SK-N-SH treated with all-trans-retinoic acid at 6 μM for 48 hours (cell line): Measurements from ENCODE around the gene IL20RB.

Experiments used
- ATAC-seq: fragments of 200-7000 bp; cut with Tn5 transposase; 3 replicates; pipeline ENCODE4 v1.9.1; 2020; ENCODE audit warnings: mild to moderate bottlenecking, moderate library complexity
- ARNTL ChIP-seq: fragments of 450-650 bp; formaldehyde crosslinking; IDR thresholded peaks from 2 replicates; pipeline ENCODE4 v1.5.0; 2020; ENCODE audit warnings: low read depth, mild to moderate bottlenecking, moderate library complexity, borderline replicate concordance
- BACH2 ChIP-seq: fragments of 250-450 bp; sonication (Bioruptor Pico); IDR thresholded peaks from 2 replicates; pipeline ENCODE4 v1.9.0; 2021; ENCODE audit warnings: mild to moderate bottlenecking, borderline replicate concordance
- CREB5 ChIP-seq: fragments of 250-450 bp; sonication (Bioruptor Pico); IDR thresholded peaks from 2 replicates; pipeline ENCODE4 v1.5.1; 2020; ENCODE audit warnings: low read depth, mild to moderate bottlenecking, moderate library complexity
- CSDC2 ChIP-seq: fragments of 250-450 bp; sonication (Bioruptor Pico); IDR thresholded peaks from 2 replicates; pipeline ENCODE4 v1.5.0; 2020; ENCODE audit warnings: mild to moderate bottlenecking, moderate library complexity
- ESRRG ChIP-seq: fragments of 250-450 bp; sonication (Bioruptor Pico); IDR thresholded peaks from 2 replicates; pipeline ENCODE4 v1.6.1; 2021; ENCODE audit warnings: mild to moderate bottlenecking
- GLIS3 ChIP-seq: fragments of 250-450 bp; sonication (Bioruptor Pico); IDR thresholded peaks from 2 replicates; pipeline ENCODE4 v1.5.0; 2020; ENCODE audit warnings: mild to moderate bottlenecking, moderate library complexity
- ISL1 ChIP-seq: fragments of 250-450 bp; sonication (Bioruptor Pico); IDR thresholded peaks from 2 replicates; pipeline ENCODE4 v2.1.2; 2022; ENCODE audit warnings: mild to moderate bottlenecking, moderate library complexity
- OSR1 ChIP-seq: fragments of 250-450 bp; sonication (Bioruptor Pico); IDR thresholded peaks from 2 replicates; pipeline ENCODE4 v1.8.0; 2022; ENCODE audit warnings: moderate library complexity, mild to moderate bottlenecking, inconsistent platforms
- PATZ1 ChIP-seq: fragments of 250-450 bp; sonication (Bioruptor Pico); IDR thresholded peaks from 2 replicates; pipeline ENCODE4 v1.8.0; 2020; ENCODE audit warnings: mild to moderate bottlenecking, moderate library complexity, borderline replicate concordance
- POU6F1 ChIP-seq: fragments of 250-450 bp; sonication (Bioruptor Pico); IDR thresholded peaks from 2 replicates; pipeline ENCODE4 v1.8.0; 2021; ENCODE audit warnings: low read depth, mild to moderate bottlenecking, moderate library complexity, borderline replicate concordance
- PPARA ChIP-seq: fragments of 250-450 bp; sonication (Bioruptor Pico); IDR thresholded peaks from 2 replicates; pipeline ENCODE4 v1.5.0; 2020; ENCODE audit warnings: mild to moderate bottlenecking, borderline replicate concordance
- SNAI2 ChIP-seq: fragments of 250-450 bp; sonication (Bioruptor Pico); IDR thresholded peaks from 2 replicates; pipeline ENCODE4 v1.5.0; 2020; ENCODE audit warnings: mild to moderate bottlenecking, moderate library complexity
- TCF4 ChIP-seq: fragments of 250-450 bp; sonication (Bioruptor Pico); IDR thresholded peaks from 2 replicates; pipeline ENCODE4 v1.8.0; 2021; ENCODE audit warnings: mild to moderate bottlenecking, moderate library complexity, borderline replicate concordance
- TOX ChIP-seq: fragments of 250-450 bp; sonication (Bioruptor Pico); IDR thresholded peaks from 2 replicates; pipeline ENCODE4 v1.8.0; 2021; ENCODE audit warnings: mild to moderate bottlenecking, moderate library complexity, borderline replicate concordance
- ZC3H10 ChIP-seq: fragments of 250-450 bp; sonication (Bioruptor Pico); IDR thresholded peaks from 2 replicates; pipeline ENCODE4 v1.5.1; 2021; ENCODE audit warnings: mild to moderate bottlenecking, moderate library complexity
- ZFP30 ChIP-seq: fragments of 450-650 bp; formaldehyde crosslinking; IDR thresholded peaks from 2 replicates; pipeline ENCODE4 v1.5.0; 2022; ENCODE audit warnings: mild to moderate bottlenecking, moderate library complexity
- ZNF565 ChIP-seq: fragments of 450-650 bp; formaldehyde crosslinking; conservative IDR thresholded peaks from 2 replicates; pipeline ENCODE4 v1.5.0; 2020; ENCODE audit warnings: low read depth, mild to moderate bottlenecking, moderate library complexity
- ZNF70 ChIP-seq: fragments of 450-650 bp; formaldehyde crosslinking; IDR thresholded peaks from 2 replicates; pipeline ENCODE4 v1.5.0; 2020; ENCODE audit warnings: mild to moderate bottlenecking, moderate library complexity

IL20RB gene

GRCh38 chr3:137032465-137033120 is 74.8 kb downstream of the IL20RB start:
- no peak for TF ChIP-seq OSR1 (CRISPR knock-in tag)
- no peak for TF ChIP-seq GLIS3 (CRISPR knock-in tag)
- no peak for TF ChIP-seq ZFP30
- TF ChIP-seq TCF4 (CRISPR knock-in tag), result no peak
- no peak for TF ChIP-seq CREB5 (CRISPR knock-in tag)
- TF ChIP-seq ISL1 (CRISPR knock-in tag), result no peak
- TF ChIP-seq ARNTL (CRISPR knock-in tag), result no peak
- no peak for TF ChIP-seq ZC3H10 (CRISPR knock-in tag)
- TF ChIP-seq BACH2 (CRISPR knock-in tag), result no peak
- TF ChIP-seq POU6F1 (CRISPR knock-in tag), result no peak
- no peak for TF ChIP-seq CSDC2 (CRISPR knock-in tag)
- TF ChIP-seq, all 23 proteins: peak for 0
- peak; percentile 95 for ATAC-seq

- TF ChIP-seq CSDC2 (CRISPR knock-in tag) (no peak), ZNF70 (no peak), PATZ1 (no peak), ARNTL (CRISPR knock-in tag) (no peak), ESRRG (CRISPR knock-in tag) (no peak), CREB5 (CRISPR knock-in tag) (no peak), BACH2 (CRISPR knock-in tag) (no peak), ISL1 (CRISPR knock-in tag) (no peak), GLIS3 (CRISPR knock-in tag) (no peak), ZNF565 (no peak), SNAI2 (no peak), TCF4 (CRISPR knock-in tag) (no peak)
Measured at GRCh38 chr3:137035631-137036030, 77.8 kb downstream of the IL20RB start.

GRCh38 chr3:137039570-137039969 is 81.8 kb downstream of the IL20RB start:
- ATAC-seq, result no peak
- no peak for TF ChIP-seq ESRRG (CRISPR knock-in tag)
- TF ChIP-seq ISL1 (CRISPR knock-in tag), result no peak
- no peak for TF ChIP-seq SNAI2
- no peak for TF ChIP-seq ZFP30
- no peak for TF ChIP-seq PATZ1
- TF ChIP-seq ZC3H10 (CRISPR knock-in tag), result no peak
- TF ChIP-seq TOX, result no peak
- no peak for TF ChIP-seq ZNF70
- TF ChIP-seq ZNF565, result no peak
- no peak for TF ChIP-seq PPARA
- TF ChIP-seq BACH2 (CRISPR knock-in tag), result no peak
- TF ChIP-seq CSDC2 (CRISPR knock-in tag), result no peak
- no peak for TF ChIP-seq GLIS3 (CRISPR knock-in tag)
- no peak for TF ChIP-seq POU6F1 (CRISPR knock-in tag)

More at GRCh38 chr3:137035631-137036030, 77.8 kb downstream of the IL20RB start:
- peak; percentile 59 for ATAC-seq
